ENCODE data around the gene ANKRD9. TPM values are rescaled to one million over a fixed set of nuclear protein-coding genes. Genes with fewer than 3 reads are reported as not detected.
"Not testable (repeated sequence)": the region's sequence is repeated elsewhere in the genome, so short reads cannot be mapped to it uniquely, and the experiment has no call there.

The ANKRD9 gene
- total and polyA plus RNA-seq, 2 donors: 2.2 to 3.5 TPM

DNA sequence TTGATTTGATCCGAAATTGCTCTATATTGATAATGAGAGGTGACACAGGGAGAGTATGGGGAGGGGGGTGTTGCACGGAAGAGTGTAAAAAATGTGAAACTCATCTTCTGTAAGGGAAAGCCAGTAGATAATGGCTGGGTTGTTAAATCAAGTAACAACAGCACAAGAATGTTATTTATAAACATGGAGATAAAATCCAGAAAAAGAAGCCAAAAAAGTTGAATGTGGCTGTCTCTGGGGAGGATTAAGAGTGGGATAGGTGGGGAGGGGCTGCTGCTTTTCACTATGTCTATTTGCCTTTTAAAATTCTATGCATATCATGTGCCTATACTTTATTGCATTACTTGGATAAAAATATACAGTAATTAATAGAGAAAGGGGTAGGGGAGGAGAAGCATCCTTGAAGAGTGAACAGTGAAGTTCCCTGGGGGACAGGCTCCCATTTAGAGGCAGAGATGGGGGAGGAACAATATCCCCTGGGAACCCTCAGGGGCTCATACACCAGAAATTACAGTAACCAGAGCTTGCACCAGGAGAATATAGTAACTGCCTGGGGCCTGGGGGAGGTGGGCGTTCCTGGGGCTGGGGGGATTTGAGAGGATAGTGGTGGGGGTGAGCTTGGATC, 39.2 kb upstream of the ANKRD9 start:
- peaks cover 4 to 15% of the 10 kb centered on the region in 2 donors for H3K4me1 ChIP-seq (ENCODE audit: control insufficient read depth in 2 of 2, insufficient read depth in 2 of 2, low read length in 2 of 2)
- H3K9me3 ChIP-seq (ENCODE audit: control insufficient read depth in 2 of 2, insufficient read depth in 1 of 2, low read length in 1 of 2): peaks cover 0 to 8% of the 10 kb centered on the region in 2 donors
- DNase-seq (ENCODE audit: low read depth in 6 of 9, low spot score in 9 of 9): no peak
- WGBS: 95% methylated on average over 3 of the region's 3 CpGs
- no peak overlapping the region for H3K27ac ChIP-seq (ENCODE audit: low read depth in 1 of 2, low read length in 1 of 2)
- H3K4me3 ChIP-seq (ENCODE audit: low read length in 2 of 2): no peak overlapping the region
- H3K36me3 ChIP-seq (ENCODE audit: control insufficient read depth in 2 of 2, insufficient read depth in 2 of 2, low read length in 1 of 2): no peaks in the 10 kb centered on the region
- peaks cover 22 to 47% of the 10 kb centered on the region in 2 donors for H3K27me3 ChIP-seq (ENCODE audit: control insufficient read depth in 2 of 2, insufficient read depth in 1 of 2, low read length in 1 of 2)

- Histone ChIP-seq H3K9me3 (ENCODE audit: control insufficient read depth in 2 of 2, insufficient read depth in 1 of 2, low read length in 1 of 2) (peaks cover 0 to 8% of the 10 kb centered on the region in 2 donors), H3K27me3 (ENCODE audit: control insufficient read depth in 2 of 2, insufficient read depth in 1 of 2, low read length in 1 of 2) (peaks cover 27 to 64% of the 10 kb centered on the region in 2 donors), H3K4me3 (ENCODE audit: low read length in 2 of 2) (no peak overlapping the region), H3K27ac (ENCODE audit: low read depth in 1 of 2, low read length in 1 of 2) (no peak overlapping the region), H3K36me3 (ENCODE audit: control insufficient read depth in 2 of 2, insufficient read depth in 2 of 2, low read length in 1 of 2) (no peaks in the 10 kb centered on the region), H3K4me1 (ENCODE audit: control insufficient read depth in 2 of 2, insufficient read depth in 2 of 2, low read length in 2 of 2) (peaks cover 4 to 15% of the 10 kb centered on the region in 2 donors)
- WGBS: 73% methylated on average over 29 of the region's 29 CpGs
- no peak for DNase-seq (ENCODE audit: low read depth in 6 of 9, low spot score in 9 of 9)
Observed at GRCh38 chr14:102545461-102546265, 36.1 kb upstream of the ANKRD9 start.

DNA sequence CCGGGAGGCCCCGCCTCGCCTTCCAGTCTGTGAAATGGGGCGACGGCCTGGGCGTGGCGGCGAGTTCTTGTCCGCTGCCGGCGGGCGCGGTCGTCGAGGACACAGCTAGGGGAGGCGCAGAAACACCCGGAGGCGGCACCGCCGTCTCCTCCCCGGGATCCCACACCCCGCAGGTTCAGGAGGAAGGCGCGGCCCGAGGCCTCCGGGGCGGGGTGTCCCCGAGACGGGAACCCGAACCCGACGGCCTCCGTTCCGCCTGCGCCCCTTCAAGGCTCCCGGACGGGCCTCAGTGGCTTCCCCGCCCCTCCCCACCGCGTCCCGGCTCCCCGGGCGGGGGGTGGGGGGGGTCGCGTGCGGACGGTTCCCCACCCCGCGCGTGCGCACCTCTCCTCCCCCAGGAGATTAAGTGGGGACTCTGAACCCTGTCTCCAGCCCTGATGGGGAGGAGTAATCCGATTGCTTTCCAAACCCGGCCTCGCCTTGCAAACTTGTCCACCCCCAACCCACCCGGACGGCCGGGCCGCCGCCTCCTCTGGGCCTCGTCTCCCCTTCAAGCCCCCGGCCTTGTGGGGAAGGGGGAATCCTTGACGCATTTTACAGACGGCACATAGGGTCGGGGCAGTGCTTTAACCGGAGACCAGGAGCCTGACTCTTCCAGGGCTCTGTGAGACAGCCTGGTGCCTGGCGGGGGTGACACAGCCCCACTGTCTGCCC, 35.3 kb upstream of the ANKRD9 start:
- WGBS: 8% methylated on average over 66 of the region's 66 CpGs
- Histone ChIP-seq H3K9me3 (ENCODE audit: control insufficient read depth in 2 of 2, insufficient read depth in 1 of 2, low read length in 1 of 2) (peaks cover 0 to 8% of the 10 kb centered on the region in 2 donors), H3K4me3 (ENCODE audit: low read length in 2 of 2) (peak overlapping the region in 1 of 2 donors; percentile 20), H3K4me1 (ENCODE audit: control insufficient read depth in 2 of 2, insufficient read depth in 2 of 2, low read length in 2 of 2) (peaks cover 4 to 20% of the 10 kb centered on the region in 2 donors), H3K27me3 (ENCODE audit: control insufficient read depth in 2 of 2, insufficient read depth in 1 of 2, low read length in 1 of 2) (peaks cover 27 to 64% of the 10 kb centered on the region in 2 donors), H3K27ac (ENCODE audit: low read depth in 1 of 2, low read length in 1 of 2) (no peak overlapping the region), H3K36me3 (ENCODE audit: control insufficient read depth in 2 of 2, insufficient read depth in 2 of 2, low read length in 1 of 2) (no peaks in the 10 kb centered on the region)
- DNase-seq (ENCODE audit: low read depth in 6 of 9, low spot score in 9 of 9): no peak

- WGBS: 26% methylated on average over 43 of the region's 43 CpGs
- no peaks in the 10 kb centered on the region for H3K36me3 ChIP-seq (ENCODE audit: control insufficient read depth in 2 of 2, insufficient read depth in 2 of 2, low read length in 1 of 2)
- DNase-seq (ENCODE audit: low read depth in 6 of 9, low spot score in 9 of 9): no peak
- H3K27ac ChIP-seq (ENCODE audit: low read depth in 1 of 2, low read length in 1 of 2): no peak overlapping the region
- peaks cover 27 to 64% of the 10 kb centered on the region in 2 donors for H3K27me3 ChIP-seq (ENCODE audit: control insufficient read depth in 2 of 2, insufficient read depth in 1 of 2, low read length in 1 of 2)
- peak overlapping the region in 1 of 2 donors; percentile 20 for H3K4me3 ChIP-seq (ENCODE audit: low read length in 2 of 2)
- H3K4me1 ChIP-seq (ENCODE audit: control insufficient read depth in 2 of 2, insufficient read depth in 2 of 2, low read length in 2 of 2): peaks cover 4 to 23% of the 10 kb centered on the region in 2 donors
- H3K9me3 ChIP-seq (ENCODE audit: control insufficient read depth in 2 of 2, insufficient read depth in 1 of 2, low read length in 1 of 2): peaks cover 0 to 8% of the 10 kb centered on the region in 2 donors
Observed at GRCh38 chr14:102544046-102544746, 34.6 kb upstream of the ANKRD9 start.

GRCh38 chr14:102541771-102542170, 32.2 kb upstream of the ANKRD9 start:
- DNase-seq (ENCODE audit: low read depth in 6 of 9, low spot score in 9 of 9): no peak
- peaks cover 4 to 23% of the 10 kb centered on the region in 2 donors for H3K4me1 ChIP-seq (ENCODE audit: control insufficient read depth in 2 of 2, insufficient read depth in 2 of 2, low read length in 2 of 2)
- H3K27me3 ChIP-seq (ENCODE audit: control insufficient read depth in 2 of 2, insufficient read depth in 1 of 2, low read length in 1 of 2): peaks cover 27 to 48% of the 10 kb centered on the region in 2 donors
- H3K36me3 ChIP-seq (ENCODE audit: control insufficient read depth in 2 of 2, insufficient read depth in 2 of 2, low read length in 1 of 2): no peaks in the 10 kb centered on the region
- H3K27ac ChIP-seq (ENCODE audit: low read depth in 1 of 2, low read length in 1 of 2): no peak overlapping the region
- no peak overlapping the region for H3K4me3 ChIP-seq (ENCODE audit: low read length in 2 of 2)
- 92% methylated on average over 10 of the region's 10 CpGs for WGBS
- peaks cover 0 to 8% of the 10 kb centered on the region in 2 donors for H3K9me3 ChIP-seq (ENCODE audit: control insufficient read depth in 2 of 2, insufficient read depth in 1 of 2, low read length in 1 of 2)

- H3K4me3 ChIP-seq (ENCODE audit: low read length in 2 of 2); H3K9me3 ChIP-seq (ENCODE audit: control insufficient read depth in 2 of 2, insufficient read depth in 1 of 2, low read length in 1 of 2); H3K27ac ChIP-seq (ENCODE audit: low read depth in 1 of 2, low read length in 1 of 2); DNase-seq (ENCODE audit: low read depth in 6 of 9, low spot score in 9 of 9); H3K36me3 ChIP-seq (ENCODE audit: control insufficient read depth in 2 of 2, insufficient read depth in 2 of 2, low read length in 1 of 2): not testable (repeated sequence)
- peaks cover 4 to 23% of the 10 kb centered on the region in 2 donors for H3K4me1 ChIP-seq (ENCODE audit: control insufficient read depth in 2 of 2, insufficient read depth in 2 of 2, low read length in 2 of 2)
- peaks cover 25 to 41% of the 10 kb centered on the region in 2 donors for H3K27me3 ChIP-seq (ENCODE audit: control insufficient read depth in 2 of 2, insufficient read depth in 1 of 2, low read length in 1 of 2)
- WGBS: 97% methylated on average over 14 of the region's 14 CpGs
Observed at GRCh38 chr14:102541029-102541491, 31.5 kb upstream of the ANKRD9 start.

- DNase-seq (ENCODE audit: low read depth in 6 of 9, low spot score in 9 of 9): no peak
- Histone ChIP-seq H3K4me3 (ENCODE audit: low read length in 2 of 2) (no peak overlapping the region), H3K36me3 (ENCODE audit: control insufficient read depth in 2 of 2, insufficient read depth in 2 of 2, low read length in 1 of 2) (no peaks in the 10 kb centered on the region), H3K27ac (ENCODE audit: low read depth in 1 of 2, low read length in 1 of 2) (peak overlapping the region in 1 of 2 donors; percentile 50), H3K4me1 (ENCODE audit: control insufficient read depth in 2 of 2, insufficient read depth in 2 of 2, low read length in 2 of 2) (peaks cover 4 to 18% of the 10 kb centered on the region in 2 donors), H3K9me3 (ENCODE audit: control insufficient read depth in 2 of 2, insufficient read depth in 1 of 2, low read length in 1 of 2) (peaks cover 0 to 6% of the 10 kb centered on the region in 2 donors), H3K27me3 (ENCODE audit: control insufficient read depth in 2 of 2, insufficient read depth in 1 of 2, low read length in 1 of 2) (peaks cover 20 to 36% of the 10 kb centered on the region in 2 donors)
- WGBS: 83% methylated on average over 29 of the region's 29 CpGs
Observed at GRCh38 chr14:102540315-102541028, 30.9 kb upstream of the ANKRD9 start.

Data from thymus (tissue), 11 donors.